ENCODE results near the gene HENMT1.
A peak's percentile ranks its signal among the peaks of the same experiment; 100 is the strongest.
"Not testable (repeated sequence)": the region's sequence is repeated elsewhere in the genome, so short reads cannot be mapped to it uniquely, and the experiment has no call there.

Gene HENMT1

GRCh38 chr1:108661030-108661609, at the start of gene HENMT1:
HENMT1 (minus strand) TSS chr1:108661093; CDS start chr1:108659884, 1,209 bp downstream.
- DNase-seq = peak; percentile 81

GRCh38 chr1:108708691-108709660, 48.1 kb upstream of the HENMT1 start:
- DNase-seq = peak; percentile 83

GRCh38 chr1:108706643-108707042, 45.8 kb upstream of the HENMT1 start:
- DNase-seq = no peak

DNA sequence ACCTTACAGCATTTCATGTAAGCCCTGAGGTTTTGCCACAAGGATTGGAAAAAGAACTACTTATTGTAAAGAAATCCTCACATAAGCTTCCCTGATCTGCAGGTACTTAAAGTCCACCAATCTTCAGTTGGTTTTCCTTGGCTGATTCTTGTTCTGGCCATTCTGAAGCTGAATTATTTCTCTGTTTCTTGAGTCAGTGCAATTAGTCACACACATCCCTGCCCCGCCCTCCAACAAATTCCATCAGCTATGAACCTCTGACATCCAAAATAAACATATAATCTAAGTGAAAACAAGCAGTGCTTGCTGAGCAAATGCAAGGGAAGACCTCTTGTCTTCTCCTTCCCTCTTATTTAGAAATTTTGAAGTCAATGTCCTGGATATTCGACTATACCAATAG, 43.6 kb upstream of the HENMT1 start:
- DNase-seq = no peak

GRCh38 chr1:108703939-108704338, 43.0 kb upstream of the HENMT1 start:
- DNase-seq = peak; percentile 70

- DNase-seq = not testable (repeated sequence)
These were observed 41.2 kb upstream of the HENMT1 start for GRCh38 chr1:108702109-108702508.

GRCh38 chr1:108701176-108701849, 40.4 kb upstream of the HENMT1 start:
- no peak for DNase-seq

- no peak for DNase-seq
These were observed 38.8 kb upstream of the HENMT1 start for GRCh38 chr1:108699375-108700332.

- DNase-seq = no peak
These were observed 34.6 kb upstream of the HENMT1 start for GRCh38 chr1:108695535-108695934.

DNA sequence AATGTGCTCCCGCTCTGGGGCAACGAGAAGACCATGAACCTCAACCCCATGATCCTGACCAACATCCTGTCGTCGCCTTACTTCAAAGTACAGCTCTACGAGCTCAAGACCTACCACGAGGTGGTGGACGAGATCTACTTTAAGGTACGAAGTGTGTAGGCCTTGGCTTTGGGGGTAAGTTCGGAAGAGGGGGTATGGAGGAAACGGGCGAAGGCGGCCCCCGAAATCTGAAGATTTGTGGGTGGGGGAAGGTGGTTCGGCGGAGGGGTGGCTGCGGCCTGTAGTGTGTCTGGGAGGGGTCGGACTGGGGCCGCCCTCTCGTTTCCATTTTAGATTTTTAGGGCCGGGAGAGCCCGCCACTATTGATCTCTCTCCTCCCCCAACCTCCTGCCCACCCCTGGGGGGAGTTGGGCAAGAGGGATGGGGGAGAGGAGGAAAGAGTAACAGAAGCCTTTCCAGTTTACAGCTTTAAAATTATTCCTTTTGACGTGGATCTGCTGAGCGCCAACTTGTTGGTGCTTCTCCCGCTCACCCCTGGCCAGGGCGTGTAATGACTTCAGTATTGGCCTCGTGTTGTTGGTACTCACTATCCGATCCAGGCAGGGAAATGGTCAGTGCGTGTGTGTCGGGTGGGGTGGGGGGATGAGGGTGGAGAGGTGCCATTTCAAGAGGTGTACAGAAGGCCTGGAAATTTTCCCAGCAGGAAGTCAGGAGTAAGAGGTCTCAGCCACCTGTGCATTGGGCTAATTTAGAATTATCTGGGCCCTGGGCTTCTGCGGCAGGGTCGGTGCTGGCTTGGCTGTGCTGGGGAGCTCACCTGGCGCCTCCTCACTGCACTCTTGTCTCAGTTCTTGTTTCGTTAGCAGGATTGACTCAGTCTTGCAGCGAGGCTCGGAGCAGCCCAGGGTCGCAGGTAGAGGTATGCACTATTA, 32.1 kb upstream of the HENMT1 start:
- peak; percentile 91 for DNase-seq

- DNase-seq = peak; percentile 93
These were observed 31.2 kb upstream of the HENMT1 start, which contains the start of gene PRPF38B for GRCh38 chr1:108691942-108692723. PRPF38B (plus strand) TSS chr1:108692310; CDS start chr1:108692592, 282 bp downstream.

GRCh38 chr1:108691128-108691941, 30.4 kb upstream of the HENMT1 start:
- no peak for DNase-seq

DNA sequence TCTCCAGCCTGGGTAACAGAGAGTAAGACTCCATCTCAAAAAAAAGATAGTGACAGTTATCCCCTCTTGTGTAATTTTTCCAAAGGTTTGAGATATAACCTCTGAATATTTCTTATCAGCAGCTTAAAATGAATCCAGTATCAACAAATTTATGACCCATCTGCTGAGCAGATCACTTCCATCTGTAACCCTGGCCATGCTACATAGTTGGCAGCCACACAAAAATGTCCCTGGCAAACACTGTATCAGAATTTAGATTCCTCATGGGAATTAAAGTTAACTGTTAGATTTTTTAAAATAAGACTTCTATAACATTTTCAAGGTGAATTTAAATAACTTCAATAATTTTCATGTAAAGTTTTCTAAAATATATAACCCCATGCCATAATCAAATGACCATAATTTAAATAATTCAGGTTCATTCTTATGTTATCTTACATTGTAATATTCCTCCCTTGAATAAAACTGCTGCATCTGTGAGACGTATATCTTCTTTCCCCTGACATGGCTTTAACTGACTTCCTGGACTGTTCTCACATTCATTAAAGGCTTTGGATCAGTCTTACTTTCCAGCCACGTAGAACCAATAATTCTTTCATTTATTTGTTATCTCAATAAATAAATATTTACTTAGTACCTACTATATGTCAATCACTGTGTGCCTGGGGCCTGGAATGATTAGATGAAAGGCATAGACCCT, 25.9 kb upstream of the HENMT1 start:
- DNase-seq = no peak

GRCh38 chr1:108685529-108685928, 24.6 kb upstream of the HENMT1 start:
- no peak for DNase-seq

- DNase-seq = not testable (repeated sequence)
These were observed 20.8 kb upstream of the HENMT1 start for GRCh38 chr1:108681701-108682100.

- DNase-seq = no peak
These were observed 18.8 kb upstream of the HENMT1 start for GRCh38 chr1:108679586-108680213.

DNA sequence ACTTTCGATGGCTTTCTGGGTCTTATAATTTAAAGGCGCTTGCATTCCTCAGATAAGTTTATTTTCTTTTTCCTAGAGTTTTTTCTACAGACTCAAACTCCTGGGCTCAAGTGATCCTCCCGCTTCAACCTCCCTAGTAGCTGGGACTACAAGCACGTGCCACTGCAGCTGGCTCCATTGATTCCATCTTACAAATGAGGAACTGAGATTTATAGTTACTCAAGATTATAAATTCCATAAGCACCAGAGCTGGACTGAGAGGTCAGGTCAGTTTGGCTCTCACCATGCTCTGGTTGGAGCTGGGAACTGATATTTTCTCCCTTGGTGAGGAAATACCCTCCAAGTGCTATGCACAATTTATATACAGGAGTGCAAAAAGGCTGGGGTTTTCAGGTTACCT, 17.8 kb upstream of the HENMT1 start:
- no peak for DNase-seq

GRCh38 chr1:108671143-108671542, 10.2 kb upstream of the HENMT1 start:
- no peak for DNase-seq
